Neural cell (in vitro differentiated cells): ENCODE results near the gene CHST6. TPM values are rescaled to one million over a fixed set of nuclear protein-coding genes. Genes with fewer than 3 reads are reported as not detected.

Source experiments
- H2AFZ ChIP-seq: fragments of 200-600, 300-800 bp; sonication (generic), shearing (Covaris generic); 2 replicates; pipeline ENCODE4 v1.6.0; 2014; ENCODE audit warnings: low read depth, mild to moderate bottlenecking, antibody characterized with exemption, low read length, moderate library complexity
- H3F3A ChIP-seq: fragments of 200-600 bp; shearing (Covaris generic); 2 replicates; pipeline ENCODE4 v1.6.1; 2016; ENCODE audit warnings: mild to moderate bottlenecking, moderate library complexity, mixed read lengths, antibody characterized with exemption, low read length; ENCODE audit not compliant: insufficient read depth, poor library complexity, severe bottlenecking
- H3K27ac ChIP-seq: fragments of 200-600, 300-800 bp; sonication (generic), shearing (Covaris generic); 2 replicates; pipeline ENCODE4 v1.5.1; 2014; ENCODE audit warnings: mild to moderate bottlenecking, low read length, moderate library complexity
- H3K27me3 ChIP-seq: fragments of 300-800, 200-600 bp; sonication (generic), shearing (Covaris generic); 2 replicates; pipeline ENCODE4 v1.6.0; 2014; ENCODE audit warnings: mild to moderate bottlenecking, low read depth, low read length, moderate library complexity; ENCODE audit not compliant: insufficient read depth
- H3K36me3 ChIP-seq: fragments of 300-800, 200-600 bp; sonication (generic), shearing (Covaris generic); 2 replicates; pipeline ENCODE4 v1.5.1; 2014; ENCODE audit warnings: mild to moderate bottlenecking, antibody characterized with exemption, low read length, moderate library complexity; ENCODE audit not compliant: insufficient read depth
- H3K4me2 ChIP-seq: fragments of 300-800, 200-600 bp; sonication (generic), shearing (Covaris generic); 2 replicates; pipeline ENCODE4 v1.6.0; 2014; ENCODE audit warnings: mild to moderate bottlenecking, low read length
- H3K4me3 ChIP-seq: fragments of 300-800, 200-600 bp; sonication (generic), shearing (Covaris generic); 2 replicates; pipeline ENCODE4 v1.5.1; 2014; ENCODE audit warnings: mild to moderate bottlenecking, low read length, moderate library complexity
- H3K79me2 ChIP-seq: fragments of 200-600 bp; shearing (Covaris generic); replicated peaks from 2 replicates; pipeline ENCODE4 v1.6.0; 2014; ENCODE audit warnings: mild to moderate bottlenecking, low read length, moderate library complexity; ENCODE audit not compliant: insufficient read depth
- H3K9ac ChIP-seq: fragments of 300-800, 200-600 bp; sonication (generic), shearing (Covaris generic); 2 replicates; pipeline ENCODE4 v1.6.1; 2016; ENCODE audit warnings: mild to moderate bottlenecking, low read length, mixed read lengths
- H3K9me2 ChIP-seq: fragments of 200-600 bp; shearing (Covaris generic); 2 replicates; pipeline ENCODE4 v1.6.1; 2016; ENCODE audit warnings: mild to moderate bottlenecking, low read length, mixed read lengths; ENCODE audit not compliant: insufficient read depth
- H3K9me3 ChIP-seq: fragments of 200-600, 300-800 bp; sonication (generic), shearing (Covaris generic); 2 replicates; pipeline ENCODE4 v1.6.1; 2016; ENCODE audit warnings: mild to moderate bottlenecking, mixed run types, low read length, moderate library complexity, mixed read lengths
- H4K20me1 ChIP-seq: fragments of 200-600 bp; shearing (Covaris generic); 2 replicates; pipeline ENCODE4 v1.6.1; 2016; ENCODE audit warnings: mild to moderate bottlenecking, mixed run types; ENCODE audit not compliant: insufficient read depth
- CTCF ChIP-seq: fragments of 450-650 bp; IDR thresholded peaks from 2 replicates; pipeline ENCODE4 v1.5.1; 2014; ENCODE audit warnings: antibody characterized with exemption, mild to moderate bottlenecking, moderate library complexity; ENCODE audit not compliant: poor library complexity, severe bottlenecking
- EP300 ChIP-seq: fragments of 450-650 bp; conservative IDR thresholded peaks from 2 replicates; pipeline ENCODE4 v1.6.1; 2014; ENCODE audit warnings: antibody characterized with exemption, mild to moderate bottlenecking, moderate library complexity; ENCODE audit not compliant: poor library complexity, severe bottlenecking
- EZH2 ChIP-seq: fragments of 200-600, 300-800 bp; shearing (Covaris generic), sonication (generic); IDR thresholded peaks from 2 replicates; pipeline ENCODE4 v1.6.1; 2014; ENCODE audit warnings: antibody characterized with exemption, low read length, borderline replicate concordance, mild to moderate bottlenecking; ENCODE audit not compliant: insufficient read depth, poor library complexity, severe bottlenecking
- MXI1 ChIP-seq: fragments of 450-650 bp; conservative IDR thresholded peaks from 2 replicates; pipeline ENCODE4 v1.6.1; 2014; ENCODE audit warnings: antibody characterized with exemption, mild to moderate bottlenecking; ENCODE audit not compliant: poor library complexity, severe bottlenecking
- POLR2AphosphoS5 ChIP-seq: IDR thresholded peaks from 2 replicates; pipeline ENCODE4 v1.6.1; 2012
- RAD21 ChIP-seq: fragments of 450-650 bp; conservative IDR thresholded peaks from 2 replicates; pipeline ENCODE4 v1.6.1; 2014; ENCODE audit warnings: antibody characterized with exemption, mild to moderate bottlenecking, moderate library complexity
- REST ChIP-seq: IDR thresholded peaks from 2 replicates; pipeline ENCODE4 v1.6.1; 2012; ENCODE audit warnings: borderline replicate concordance
- SMC3 ChIP-seq: fragments of 450-650 bp; conservative IDR thresholded peaks from 2 replicates; pipeline ENCODE4 v1.6.1; 2014; ENCODE audit warnings: antibody characterized with exemption, mild to moderate bottlenecking, moderate library complexity; ENCODE audit not compliant: poor library complexity
- TAF1 ChIP-seq: IDR thresholded peaks from 2 replicates; pipeline ENCODE4 v1.6.1; 2012; ENCODE audit warnings: low read depth
- polyA plus RNA-seq: library from polyadenylated mRNA; depleted of rRNA; stranded (reverse); fragments of >200 nt; gene quantifications from 2 replicates; pipeline ENCODE4 v1.2.3, GENCODE V29; 2014

Gene CHST6
- polyA plus RNA-seq, 1 donor from 2014 or later, result 0.02 TPM

DNA sequence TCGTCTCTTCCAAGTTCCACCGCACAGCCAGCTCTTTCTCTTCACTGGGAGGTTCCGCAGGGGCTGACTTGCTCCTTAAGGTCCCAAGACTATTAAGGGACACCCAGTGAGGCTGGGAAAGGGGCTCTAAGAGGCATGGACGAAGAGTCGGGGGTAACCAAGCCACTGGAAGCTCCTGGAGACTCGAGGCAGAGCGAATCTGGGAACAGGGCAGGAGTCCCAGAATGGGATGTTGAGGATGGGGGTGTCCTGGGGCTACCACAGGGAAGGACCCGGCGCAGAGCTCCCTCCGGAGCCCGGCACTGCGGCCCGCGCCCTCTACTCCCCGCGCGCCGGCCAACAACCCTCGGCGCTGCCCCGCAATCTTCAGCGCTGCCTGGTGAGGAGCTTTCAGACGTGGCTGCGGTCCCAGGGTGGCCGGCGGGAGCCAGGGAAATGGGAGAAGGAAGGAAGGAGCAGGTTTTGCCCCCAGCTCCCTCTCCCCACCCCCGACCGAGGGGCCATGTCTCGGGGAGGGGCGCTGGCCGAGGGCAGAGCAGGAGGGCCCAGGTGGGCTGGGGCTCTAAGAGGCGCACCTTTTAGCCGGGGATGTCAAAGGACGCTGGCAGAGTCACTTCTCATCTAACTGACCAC, 40.1 kb upstream of the CHST6 start:
- Histone ChIP-seq H3K4me2 (no peak overlapping the region), H2AFZ (no peak overlapping the region), H3K9ac (no peak overlapping the region), H4K20me1 (no peaks in the 10 kb centered on the region), H3K36me3 (no peaks in the 10 kb centered on the region), H3K27ac (no peak overlapping the region), H3K9me2 (no peaks in the 10 kb centered on the region), H3K27me3 (no peaks in the 10 kb centered on the region), H3K79me2 (no peaks in the 10 kb centered on the region), H3K9me3 (no peaks in the 10 kb centered on the region), H3K4me3 (no peak overlapping the region), H3F3A (no peaks in the 10 kb centered on the region)
- TF ChIP-seq POLR2AphosphoS5, result no peak
- TF ChIP-seq REST, result no peak
- TF ChIP-seq EP300, result no peak
- no peak for TF ChIP-seq EZH2
- no peak for TF ChIP-seq SMC3
- TF ChIP-seq MXI1, result no peak
- TF ChIP-seq RAD21, result no peak
- no peak for TF ChIP-seq CTCF
- no peak for TF ChIP-seq TAF1

DNA sequence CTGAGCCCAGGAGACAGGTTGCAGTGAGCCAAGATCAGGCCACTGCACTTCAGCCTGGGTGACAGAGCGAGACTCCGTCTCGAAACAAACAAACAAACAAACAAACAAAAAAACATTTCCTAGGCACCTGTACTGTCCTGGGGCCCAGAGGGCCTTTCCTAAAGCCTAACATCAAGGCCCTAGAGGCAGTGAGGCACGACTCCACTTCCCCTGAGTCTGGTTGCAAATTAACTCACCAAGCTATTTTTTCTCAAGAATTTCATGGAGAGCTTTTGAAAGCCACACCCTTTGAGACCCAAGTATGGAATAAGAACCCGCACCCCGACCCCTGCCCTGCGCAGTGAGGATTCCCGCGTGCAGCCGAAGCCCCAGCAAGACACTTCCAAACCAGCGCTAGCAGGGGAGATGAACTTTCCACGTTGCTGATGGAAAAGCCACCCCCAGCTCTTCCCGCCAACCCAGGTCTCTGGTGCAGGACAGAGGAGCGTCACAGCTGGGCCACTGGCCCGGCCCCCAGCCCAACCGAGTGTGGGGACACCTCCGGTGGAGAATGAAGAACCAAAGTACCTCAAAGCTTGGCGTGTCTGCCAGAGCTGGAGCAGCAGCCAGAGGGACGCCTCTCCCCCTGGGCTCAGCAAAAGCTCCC, 39.4 kb upstream of the CHST6 start:
- Histone ChIP-seq H3K27ac (no peak overlapping the region), H3K9me2 (no peaks in the 10 kb centered on the region), H3F3A (no peaks in the 10 kb centered on the region), H3K27me3 (no peaks in the 10 kb centered on the region), H3K79me2 (no peaks in the 10 kb centered on the region), H3K9ac (no peak overlapping the region), H3K36me3 (no peaks in the 10 kb centered on the region), H3K4me3 (no peak overlapping the region), H3K4me2 (no peak overlapping the region), H2AFZ (no peak overlapping the region), H4K20me1 (no peaks in the 10 kb centered on the region), H3K9me3 (no peaks in the 10 kb centered on the region)
- no peak for TF ChIP-seq TAF1
- no peak for TF ChIP-seq REST
- TF ChIP-seq EP300, result no peak
- TF ChIP-seq MXI1, result no peak
- no peak for TF ChIP-seq CTCF
- no peak for TF ChIP-seq EZH2
- no peak for TF ChIP-seq RAD21
- TF ChIP-seq SMC3, result no peak
- no peak for TF ChIP-seq POLR2AphosphoS5
